GM13977 (cell line): ENCODE data around the gene CYRIA.
A peak's percentile ranks its signal among the peaks of the same experiment; 100 is the strongest.

Source experiments
- DNase-seq: peaks from one replicate; pipeline ENCODE4 v3.0.0; 2012; ENCODE audit warnings: low spot score
- CTCF ChIP-seq: IDR thresholded peaks from 2 replicates; pipeline ENCODE4 v1.5.1; 2012; ENCODE audit warnings: mild to moderate bottlenecking, control low read depth; ENCODE audit not compliant: insufficient read depth; ENCODE audit errors: extremely low read depth, missing control alignments
- in situ Hi-C: fragments of 300-500 bp; cut with MboI; formaldehyde crosslinking; loops from one replicate; pipeline ENCODE4 v1.12.0; 2022; ENCODE audit warnings: low sequenced_read_pairs, low pct_unique_long_range_greater_than_20kb, mixed read lengths, inconsistent platforms; ENCODE audit not compliant: unreplicated experiment

Gene CYRIA

GRCh38 chr2:16633621-16634430 lies 31.8 kb downstream of the CYRIA start:
- DNase-seq: no peak
- no peak for TF ChIP-seq CTCF
- in situ Hi-C loops: no loop called here

- no peak for DNase-seq
- TF ChIP-seq CTCF: no peak
- in situ Hi-C loops: no loop called here
Measured at GRCh38 chr2:16632598-16632997, 33.0 kb downstream of the CYRIA start.

GRCh38 chr2:16630463-16630862 lies 35.2 kb downstream of the CYRIA start:
- DNase-seq: no peak
- in situ Hi-C loops: no loop called here
- TF ChIP-seq CTCF: peak; percentile 5

GRCh38 chr2:16629770-16630169 lies 35.9 kb downstream of the CYRIA start:
- in situ Hi-C loops: no loop called here
- TF ChIP-seq CTCF: no peak
- no peak for DNase-seq

- no peak for DNase-seq
- no peak for TF ChIP-seq CTCF
- in situ Hi-C loops: no loop called here
Measured at GRCh38 chr2:16629044-16629443, 36.6 kb downstream of the CYRIA start.

GRCh38 chr2:16628314-16628713 lies 37.3 kb downstream of the CYRIA start:
- in situ Hi-C loops: no loop called here

More at GRCh38 chr2:16628314-16628713, 37.3 kb downstream of the CYRIA start:
- no peak for DNase-seq
- TF ChIP-seq CTCF: no peak
